HUES6 (cell line): Measurements from ENCODE around the gene HAPLN3.

ENCODE experiments used
- H3K27ac ChIP-seq: 2 replicates; pipeline ENCODE4 v1.7.0; 2013; ENCODE audit warnings: low read depth, mild to moderate bottlenecking, low read length, inconsistent platforms
- H3K27me3 ChIP-seq: 2 replicates; pipeline ENCODE4 v1.6.1; 2013; ENCODE audit warnings: low read length; ENCODE audit not compliant: control insufficient read depth, insufficient read depth
- H3K36me3 ChIP-seq: 2 replicates; pipeline ENCODE4 v1.6.1; 2013; ENCODE audit warnings: low read length; ENCODE audit not compliant: control insufficient read depth, insufficient read depth
- H3K4me1 ChIP-seq: 2 replicates; pipeline ENCODE4 v1.6.1; 2013; ENCODE audit warnings: low read length; ENCODE audit not compliant: control insufficient read depth, insufficient read depth
- H3K4me3 ChIP-seq: 2 replicates; pipeline ENCODE4 v1.5.1; 2013; ENCODE audit warnings: low read depth, low read length
- H3K9ac ChIP-seq: one replicate; pipeline ENCODE4 v1.6.1; 2013; ENCODE audit warnings: mild to moderate bottlenecking, low read length
- H3K9me3 ChIP-seq: 2 replicates; pipeline ENCODE4 v1.6.1; 2013; ENCODE audit warnings: low read depth, low read length; ENCODE audit not compliant: control insufficient read depth, insufficient read depth

Gene HAPLN3

GRCh38 chr15:88841236-88841635, 54.1 kb downstream of the HAPLN3 start:
- Histone ChIP-seq H3K9ac (no peak overlapping the region), H3K36me3 (no peaks in the 10 kb centered on the region), H3K27ac (no peak overlapping the region), H3K4me3 (no peak overlapping the region), H3K4me1 (no peaks in the 10 kb centered on the region), H3K9me3 (no peaks in the 10 kb centered on the region), H3K27me3 (no peaks in the 10 kb centered on the region)

- Histone ChIP-seq H3K27ac (no peak overlapping the region), H3K9me3 (no peaks in the 10 kb centered on the region), H3K9ac (no peak overlapping the region), H3K27me3 (no peaks in the 10 kb centered on the region), H3K4me1 (no peaks in the 10 kb centered on the region), H3K4me3 (no peak overlapping the region), H3K36me3 (no peaks in the 10 kb centered on the region)
Measured at GRCh38 chr15:88839961-88840360, 55.4 kb downstream of the HAPLN3 start.

- Histone ChIP-seq H3K9ac (no peak overlapping the region), H3K4me1 (no peaks in the 10 kb centered on the region), H3K36me3 (no peaks in the 10 kb centered on the region), H3K9me3 (no peaks in the 10 kb centered on the region), H3K27ac (no peak overlapping the region), H3K4me3 (no peak overlapping the region), H3K27me3 (no peaks in the 10 kb centered on the region)
Measured at GRCh38 chr15:88839146-88839545, 56.2 kb downstream of the HAPLN3 start.

GRCh38 chr15:88838667-88839066, 56.7 kb downstream of the HAPLN3 start:
- H3K36me3 ChIP-seq, result no peaks in the 10 kb centered on the region
- H3K9ac ChIP-seq, result no peak overlapping the region
- H3K27me3 ChIP-seq, result no peaks in the 10 kb centered on the region
- no peak overlapping the region for H3K4me3 ChIP-seq
- H3K9me3 ChIP-seq, result no peaks in the 10 kb centered on the region
- H3K27ac ChIP-seq, result no peak overlapping the region
- no peaks in the 10 kb centered on the region for H3K4me1 ChIP-seq

- H3K4me3 ChIP-seq, result no peak overlapping the region
- H3K4me1 ChIP-seq, result no peaks in the 10 kb centered on the region
- no peak overlapping the region for H3K27ac ChIP-seq
Measured at GRCh38 chr15:88835646-88836045, 59.7 kb downstream of the HAPLN3 start.

GRCh38 chr15:88835119-88835518, 60.2 kb downstream of the HAPLN3 start:
- Histone ChIP-seq H3K36me3 (no peaks in the 10 kb centered on the region), H3K4me3 (no peak overlapping the region), H3K27ac (no peak overlapping the region), H3K4me1 (no peaks in the 10 kb centered on the region), H3K9me3 (no peaks in the 10 kb centered on the region), H3K9ac (no peak overlapping the region), H3K27me3 (no peaks in the 10 kb centered on the region)

More at GRCh38 chr15:88835646-88836045, 59.7 kb downstream of the HAPLN3 start:
- Histone ChIP-seq H3K9me3 (no peaks in the 10 kb centered on the region), H3K36me3 (no peaks in the 10 kb centered on the region), H3K27me3 (no peaks in the 10 kb centered on the region), H3K9ac (no peak overlapping the region)

GRCh38 chr15:88834211-88834812, 61.0 kb downstream of the HAPLN3 start:
- H3K9ac ChIP-seq, result no peak overlapping the region
- H3K4me1 ChIP-seq, result no peaks in the 10 kb centered on the region
- no peak overlapping the region for H3K4me3 ChIP-seq
- no peaks in the 10 kb centered on the region for H3K27me3 ChIP-seq
- H3K27ac ChIP-seq, result no peak overlapping the region
- H3K36me3 ChIP-seq, result no peaks in the 10 kb centered on the region
- no peaks in the 10 kb centered on the region for H3K9me3 ChIP-seq

GRCh38 chr15:88833731-88834100, 61.6 kb downstream of the HAPLN3 start:
- Histone ChIP-seq H3K4me1 (no peaks in the 10 kb centered on the region), H3K27ac (no peak overlapping the region), H3K27me3 (no peaks in the 10 kb centered on the region), H3K36me3 (no peaks in the 10 kb centered on the region), H3K9me3 (no peaks in the 10 kb centered on the region), H3K9ac (no peak overlapping the region), H3K4me3 (no peak overlapping the region)

GRCh38 chr15:88832820-88833730, 62.3 kb downstream of the HAPLN3 start:
- Histone ChIP-seq H3K27me3 (no peaks in the 10 kb centered on the region), H3K9ac (no peak overlapping the region), H3K4me3 (no peak overlapping the region), H3K9me3 (no peaks in the 10 kb centered on the region), H3K4me1 (no peaks in the 10 kb centered on the region), H3K36me3 (no peaks in the 10 kb centered on the region), H3K27ac (no peak overlapping the region)

GRCh38 chr15:88830016-88830415, 65.3 kb downstream of the HAPLN3 start:
- no peak overlapping the region for H3K4me3 ChIP-seq
- H3K9ac ChIP-seq, result no peak overlapping the region
- H3K9me3 ChIP-seq, result no peaks in the 10 kb centered on the region
- H3K36me3 ChIP-seq, result no peaks in the 10 kb centered on the region
- H3K27ac ChIP-seq, result no peak overlapping the region
- no peaks in the 10 kb centered on the region for H3K27me3 ChIP-seq
- H3K4me1 ChIP-seq, result peaks cover 5% of the 10 kb centered on the region; the same call in 1 of the 2 replicates

- no peak overlapping the region for H3K9ac ChIP-seq
- H3K4me1 ChIP-seq, result peaks cover 5% of the 10 kb centered on the region; the same call in 1 of the 2 replicates
- H3K36me3 ChIP-seq, result no peaks in the 10 kb centered on the region
- H3K9me3 ChIP-seq, result no peaks in the 10 kb centered on the region
- H3K4me3 ChIP-seq, result no peak overlapping the region
- H3K27me3 ChIP-seq, result no peaks in the 10 kb centered on the region
- no peak overlapping the region for H3K27ac ChIP-seq
Measured at GRCh38 chr15:88828791-88829190, 66.6 kb downstream of the HAPLN3 start.
